GM12878 (cell line): ENCODE results near the gene PPIL6. TPM values are rescaled to one million over a fixed set of nuclear protein-coding genes. Genes with fewer than 3 reads are reported as not detected.

Experiments
- ATAC-seq: fragments of 200-7000 bp; cut with Tn5 transposase; 3 replicates; pipeline ENCODE4 v1.9.1; 2020; ENCODE audit warnings: mild to moderate bottlenecking, moderate library complexity
- BruUV-seq: library from RNA; stranded (reverse); fragments of 400-500 nt; replicated peaks from 2 replicates; lab custom pipeline; 2021; lab: Mats Ljungman, UMichigan
- CTCF ChIA-PET: fragments of 300-600 bp; sonication (Branson Sonifier 250); formaldehyde crosslinking; extraction: SDS; loops from one replicate; lab custom pipeline; 2021; ENCODE audit warnings: inconsistent platforms; lab: Yijun Ruan, JAX
- POLR2A ChIA-PET: fragments of 350-600 bp; formaldehyde crosslinking; extraction: SDS; loops from one replicate; lab custom pipeline; 2021; ENCODE audit warnings: inconsistent platforms; lab: Charles Lee
- RAD21 ChIA-PET: fragments of 300-600 bp; sonication (Branson Sonifier 250); formaldehyde crosslinking; loops from one replicate; lab custom pipeline; 2023; ENCODE audit warnings: antibody characterized with exemption; ENCODE audit not compliant: unreplicated experiment; lab: Charles Lee
- SMC1A ChIA-PET: fragments of 300-600 bp; sonication (Branson Sonifier 250); formaldehyde crosslinking; loops from one replicate; lab custom pipeline; 2023; ENCODE audit not compliant: unreplicated experiment, uncharacterized antibody; lab: Charles Lee
- DNase-seq: peaks from one replicate; pipeline ENCODE4 v3.0.0-alpha.2; 2011; ENCODE audit warnings: low read depth, low spot score
- FAIRE-seq: peaks from 3 replicates; lab custom pipeline; 2011; peaks lifted over from hg19 to GRCh38; lab: Jason Lieb, UNC
- H2AFZ ChIP-seq: 2 replicates; pipeline ENCODE4 v1.6.0; 2011; ENCODE audit warnings: low read depth, low read length, control low read depth; ENCODE audit not compliant: control insufficient read depth
- H3K27ac ChIP-seq: 2 replicates; pipeline ENCODE4 v1.5.1; 2011; ENCODE audit warnings: control low read depth; ENCODE audit not compliant: control insufficient read depth, insufficient read depth
- H3K27me3 ChIP-seq, 2 experiments: replicated peaks in 1 of 2; 2 replicates each; pipeline versions ENCODE4 v1.6.0 to v1.6.1; 2011; ENCODE audit warnings: low read length in 1 of 2; ENCODE audit not compliant: control insufficient read depth in 2 of 2, insufficient read depth in 2 of 2
- H3K36me3 ChIP-seq, 2 experiments: 2 replicates each; pipeline ENCODE4 v1.5.1; 2011; ENCODE audit warnings: low read length in 1 of 2; ENCODE audit not compliant: control insufficient read depth in 2 of 2, insufficient read depth in 2 of 2
- H3K4me1 ChIP-seq: 2 replicates; pipeline ENCODE4 v1.6.1; 2011; ENCODE audit warnings: mild to moderate bottlenecking, low read length, moderate library complexity, mixed read lengths; ENCODE audit not compliant: control insufficient read depth, insufficient read depth
- H3K4me2 ChIP-seq: 2 replicates; pipeline ENCODE4 v1.6.0; 2011; ENCODE audit warnings: control low read depth; ENCODE audit not compliant: control insufficient read depth, insufficient read depth
- H3K4me3 ChIP-seq: fragments of 200-600 bp; sonication (generic); 2 replicates; pipeline ENCODE4 v1.5.1; 2016
- H3K79me2 ChIP-seq: 2 replicates; pipeline ENCODE4 v1.6.0; 2011; ENCODE audit warnings: low read length; ENCODE audit not compliant: control insufficient read depth, insufficient read depth
- H3K9ac ChIP-seq: 2 replicates; pipeline ENCODE4 v1.8.0; 2011; ENCODE audit warnings: low read length, control low read depth, mixed read lengths; ENCODE audit not compliant: control insufficient read depth, insufficient read depth
- H3K9me3 ChIP-seq: replicated peaks from 3 replicates; pipeline ENCODE4 v1.5.1; 2011; ENCODE audit warnings: mild to moderate bottlenecking, low read length; ENCODE audit not compliant: control insufficient read depth, insufficient read depth
- H4K20me1 ChIP-seq: 2 replicates; pipeline ENCODE4 v1.6.0; 2011; ENCODE audit not compliant: control insufficient read depth, insufficient read depth
- FOXK2 ChIP-seq: fragments of 450-650 bp; IDR thresholded peaks from 2 replicates; pipeline ENCODE4 v1.6.1; 2017; ENCODE audit warnings: mild to moderate bottlenecking, moderate library complexity
- MEF2A ChIP-seq: IDR thresholded peaks from 2 replicates; pipeline ENCODE4 v1.6.1; 2011; ENCODE audit warnings: low read depth, mild to moderate bottlenecking, low read length, moderate library complexity; ENCODE audit not compliant: insufficient read depth
- MTA3 ChIP-seq: IDR thresholded peaks from 2 replicates; pipeline ENCODE4 v1.6.1; 2012; ENCODE audit warnings: low read length, inconsistent platforms, borderline replicate concordance
- NFYB ChIP-seq: IDR thresholded peaks from 2 replicates; pipeline ENCODE4 v1.6.1; 2011; ENCODE audit warnings: low read depth, mild to moderate bottlenecking, low read length, improper control_type of control experiment, moderate library complexity; ENCODE audit not compliant: insufficient read depth
- TARDBP ChIP-seq: IDR thresholded peaks from 2 replicates; pipeline ENCODE4 v1.6.1; 2016; ENCODE audit warnings: borderline replicate concordance
- TBL1XR1 ChIP-seq: IDR thresholded peaks from 2 replicates; pipeline ENCODE4 v1.6.1; 2012; ENCODE audit warnings: low read depth, low read length, improper control_type of control experiment
- ZNF384 ChIP-seq: IDR thresholded peaks from 2 replicates; pipeline ENCODE4 v1.6.1; 2012; ENCODE audit warnings: low read depth, mild to moderate bottlenecking, low read length, improper control_type of control experiment, borderline replicate concordance
- ZNF622 ChIP-seq: fragments of 450-650 bp; IDR thresholded peaks from 2 replicates; pipeline ENCODE4 v1.6.1; 2017; ENCODE audit warnings: mild to moderate bottlenecking, inconsistent platforms
- WGBS: methylation state at CpG from one replicate; pipeline ENCODE4 v1.1.6; 2016; ENCODE audit warnings: low lambda C conversion rate; ENCODE audit not compliant: insufficient replicate concordance, insufficient coverage; ENCODE audit errors: missing lambda C conversion rate; 5-methylcytosine and 5-hydroxymethylcytosine counted together
- in situ Hi-C: fragments of 300-500 bp; cut with MboI; formaldehyde crosslinking; loops from 9 replicates; pipeline ENCODE4 v1.14.3; 2018; ENCODE audit warnings: mixed read lengths
- intact Hi-C: fragments of 100-400 bp; cut with micrococcal nuclease; formaldehyde crosslinking; loops from one replicate; pipeline ENCODE4 v1.14.2; 2022; ENCODE audit not compliant: unreplicated experiment
- polyA plus RNA-seq, 11 experiments: library from polyadenylated mRNA; depleted of rRNA in 4 of 11; unstranded in 6 of 11; stranded (reverse) in 5 of 11; fragments of >200 nt; fragmentation: Nextera tagmentation in 4 of 11; fragmentation: Illumina TruSeq in 1 of 11; extraction: Ambion mirVana in 4 of 11; extraction: Trizol in 1 of 11; gene quantifications; 1 replicate in 1 of 11; 2 replicates in 10 of 11; pipeline versions ENCODE4 v1.2.1 to v1.2.3, GENCODE V29; 2011 to 2016; ENCODE audit warnings: inconsistent platforms in 2 of 11, missing spikeins in 2 of 11, low read depth in 1 of 11
- total RNA-seq, 4 experiments: library from RNA; depleted of rRNA in 3 of 4; stranded (reverse); fragments of >200 nt in 3 of 4; fragmentation: Illumina TruSeq in 1 of 4; extraction: Trizol in 1 of 4; gene quantifications; 2 replicates each; pipeline versions ENCODE4 v1.2.1 to v1.2.3, GENCODE V29; 2013 to 2021
- TF ChIP-seq, protein P1 (sequence below): fragments of 450-650 bp; IDR thresholded peaks from 2 replicates; pipeline ENCODE4 v1.6.1; 2017; ENCODE audit warnings: mild to moderate bottlenecking, moderate library complexity
- TF ChIP-seq, protein P2 (sequence below): IDR thresholded peaks from 2 replicates; pipeline ENCODE4 v1.6.1; 2012; ENCODE audit warnings: low read depth, low read length, improper control_type of control experiment
- TF ChIP-seq, protein P3 (sequence below): fragments of 450-650 bp; IDR thresholded peaks from 2 replicates; pipeline ENCODE4 v1.6.1; 2018; ENCODE audit warnings: borderline replicate concordance, mild to moderate bottlenecking; ENCODE audit not compliant: partially characterized antibody
- TF ChIP-seq, protein P4 (sequence below): IDR thresholded peaks from 2 replicates; pipeline ENCODE4 v1.6.1; 2012; ENCODE audit warnings: low read depth, low read length, improper control_type of control experiment

PPIL6 gene
- total and polyA plus RNA-seq, 10 of the 15 experiments (the other 5 are each of a cell fraction or from before 2014, with no cell fraction given), result 0.01 to 0.26 (median 0.12) TPM; not detected in 5

DNA sequence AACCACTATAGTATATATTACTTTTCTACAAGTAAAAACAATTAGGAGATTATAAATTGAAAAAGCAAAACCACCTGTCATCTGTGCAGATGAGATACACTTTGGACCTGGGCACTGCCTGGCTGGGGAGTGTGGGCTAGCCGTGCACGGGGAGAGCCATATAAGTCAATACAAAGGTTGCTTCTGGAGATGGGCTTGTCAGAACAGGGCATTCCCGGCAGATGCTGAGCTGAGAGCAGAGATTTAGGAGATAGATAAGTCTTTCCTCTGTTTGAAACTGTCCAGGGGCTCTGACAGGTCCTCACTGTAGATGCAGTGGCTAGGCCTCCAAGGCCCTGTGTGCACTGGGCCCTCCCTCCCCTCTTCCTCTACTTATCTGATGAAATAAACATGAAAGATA is 92.6 kb downstream of the PPIL6 start (continued):
- TF ChIP-seq, protein P1, sequence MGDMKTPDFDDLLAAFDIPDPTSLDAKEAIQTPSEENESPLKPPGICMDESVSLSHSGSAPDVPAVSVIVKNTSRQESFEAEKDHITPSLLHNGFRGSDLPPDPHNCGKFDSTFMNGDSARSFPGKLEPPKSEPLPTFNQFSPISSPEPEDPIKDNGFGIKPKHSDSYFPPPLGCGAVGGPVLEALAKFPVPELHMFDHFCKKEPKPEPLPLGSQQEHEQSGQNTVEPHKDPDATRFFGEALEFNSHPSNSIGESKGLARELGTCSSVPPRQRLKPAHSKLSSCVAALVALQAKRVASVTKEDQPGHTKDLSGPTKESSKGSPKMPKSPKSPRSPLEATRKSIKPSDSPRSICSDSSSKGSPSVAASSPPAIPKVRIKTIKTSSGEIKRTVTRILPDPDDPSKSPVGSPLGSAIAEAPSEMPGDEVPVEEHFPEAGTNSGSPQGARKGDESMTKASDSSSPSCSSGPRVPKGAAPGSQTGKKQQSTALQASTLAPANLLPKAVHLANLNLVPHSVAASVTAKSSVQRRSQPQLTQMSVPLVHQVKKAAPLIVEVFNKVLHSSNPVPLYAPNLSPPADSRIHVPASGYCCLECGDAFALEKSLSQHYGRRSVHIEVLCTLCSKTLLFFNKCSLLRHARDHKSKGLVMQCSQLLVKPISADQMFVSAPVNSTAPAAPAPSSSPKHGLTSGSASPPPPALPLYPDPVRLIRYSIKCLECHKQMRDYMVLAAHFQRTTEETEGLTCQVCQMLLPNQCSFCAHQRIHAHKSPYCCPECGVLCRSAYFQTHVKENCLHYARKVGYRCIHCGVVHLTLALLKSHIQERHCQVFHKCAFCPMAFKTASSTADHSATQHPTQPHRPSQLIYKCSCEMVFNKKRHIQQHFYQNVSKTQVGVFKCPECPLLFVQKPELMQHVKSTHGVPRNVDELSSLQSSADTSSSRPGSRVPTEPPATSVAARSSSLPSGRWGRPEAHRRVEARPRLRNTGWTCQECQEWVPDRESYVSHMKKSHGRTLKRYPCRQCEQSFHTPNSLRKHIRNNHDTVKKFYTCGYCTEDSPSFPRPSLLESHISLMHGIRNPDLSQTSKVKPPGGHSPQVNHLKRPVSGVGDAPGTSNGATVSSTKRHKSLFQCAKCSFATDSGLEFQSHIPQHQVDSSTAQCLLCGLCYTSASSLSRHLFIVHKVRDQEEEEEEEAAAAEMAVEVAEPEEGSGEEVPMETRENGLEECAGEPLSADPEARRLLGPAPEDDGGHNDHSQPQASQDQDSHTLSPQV, result no peak
- TF ChIP-seq, all 136 proteins: peak for 0

DNA sequence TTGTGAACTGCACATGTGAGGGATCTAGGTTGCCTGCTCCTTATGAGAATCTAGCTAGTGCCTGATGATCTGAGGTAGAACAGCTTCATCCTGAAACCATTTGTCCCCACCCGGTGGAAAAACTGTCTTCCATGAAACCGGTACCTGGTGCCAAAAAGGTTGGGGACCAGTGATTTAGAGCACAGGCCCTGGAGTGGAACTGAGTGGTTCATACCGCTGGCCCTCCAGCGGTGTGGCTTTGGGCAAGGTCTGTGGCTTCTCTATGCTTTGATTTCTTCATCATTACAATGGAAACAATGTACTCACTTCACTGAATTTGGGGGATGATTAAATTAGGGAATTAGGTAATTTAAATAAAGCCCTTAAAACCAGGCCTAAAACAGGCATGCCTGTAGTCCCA is 94.4 kb downstream of the PPIL6 start:
- ATAC-seq (no peak), FAIRE-seq (no peak), DNase-seq (no peak)
- H3K4me1 ChIP-seq, result no peaks in the 10 kb centered on the region
- in situ Hi-C loops, result no loop called here
- no TSS peak for BruUV-seq
- no peaks in the 10 kb centered on the region for H3K79me2 ChIP-seq
- 69% methylated on average over 4 of the region's 4 CpGs for WGBS
- no peak overlapping the region for H3K9ac ChIP-seq
- no peak overlapping the region for H3K4me2 ChIP-seq
- no peaks in the 10 kb centered on the region for H3K9me3 ChIP-seq
- H3K4me3 ChIP-seq, result no peak overlapping the region
- H3K27me3 ChIP-seq, result no peaks in the 10 kb centered on the region
- no peak overlapping the region for H2AFZ ChIP-seq
- ChIA-PET SMC1A (no interaction called here), RAD21 (no interaction called here), CTCF (interaction anchor here (0.5 to 1.5 kb wide), 2 partner anchors 21 to 87 kb away, joined by 4 read pairs; no protein-coding TSS in a partner anchor), POLR2A (no interaction called here)
- no peak overlapping the region for H3K27ac ChIP-seq
- H3K36me3 ChIP-seq, result no peaks in the 10 kb centered on the region
- no peaks in the 10 kb centered on the region for H4K20me1 ChIP-seq
- intact Hi-C loops, result no loop called here
- TF ChIP-seq NFYB (no peak), TARDBP (no peak), MEF2A (no peak), ZNF622 (no peak), TBL1XR1 (no peak), ZNF384 (no peak), MTA3 (no peak), FOXK2 (no peak)
- TF ChIP-seq, protein P2, sequence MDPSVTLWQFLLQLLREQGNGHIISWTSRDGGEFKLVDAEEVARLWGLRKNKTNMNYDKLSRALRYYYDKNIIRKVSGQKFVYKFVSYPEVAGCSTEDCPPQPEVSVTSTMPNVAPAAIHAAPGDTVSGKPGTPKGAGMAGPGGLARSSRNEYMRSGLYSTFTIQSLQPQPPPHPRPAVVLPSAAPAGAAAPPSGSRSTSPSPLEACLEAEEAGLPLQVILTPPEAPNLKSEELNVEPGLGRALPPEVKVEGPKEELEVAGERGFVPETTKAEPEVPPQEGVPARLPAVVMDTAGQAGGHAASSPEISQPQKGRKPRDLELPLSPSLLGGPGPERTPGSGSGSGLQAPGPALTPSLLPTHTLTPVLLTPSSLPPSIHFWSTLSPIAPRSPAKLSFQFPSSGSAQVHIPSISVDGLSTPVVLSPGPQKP, result no peak
- TF ChIP-seq, protein P3, sequence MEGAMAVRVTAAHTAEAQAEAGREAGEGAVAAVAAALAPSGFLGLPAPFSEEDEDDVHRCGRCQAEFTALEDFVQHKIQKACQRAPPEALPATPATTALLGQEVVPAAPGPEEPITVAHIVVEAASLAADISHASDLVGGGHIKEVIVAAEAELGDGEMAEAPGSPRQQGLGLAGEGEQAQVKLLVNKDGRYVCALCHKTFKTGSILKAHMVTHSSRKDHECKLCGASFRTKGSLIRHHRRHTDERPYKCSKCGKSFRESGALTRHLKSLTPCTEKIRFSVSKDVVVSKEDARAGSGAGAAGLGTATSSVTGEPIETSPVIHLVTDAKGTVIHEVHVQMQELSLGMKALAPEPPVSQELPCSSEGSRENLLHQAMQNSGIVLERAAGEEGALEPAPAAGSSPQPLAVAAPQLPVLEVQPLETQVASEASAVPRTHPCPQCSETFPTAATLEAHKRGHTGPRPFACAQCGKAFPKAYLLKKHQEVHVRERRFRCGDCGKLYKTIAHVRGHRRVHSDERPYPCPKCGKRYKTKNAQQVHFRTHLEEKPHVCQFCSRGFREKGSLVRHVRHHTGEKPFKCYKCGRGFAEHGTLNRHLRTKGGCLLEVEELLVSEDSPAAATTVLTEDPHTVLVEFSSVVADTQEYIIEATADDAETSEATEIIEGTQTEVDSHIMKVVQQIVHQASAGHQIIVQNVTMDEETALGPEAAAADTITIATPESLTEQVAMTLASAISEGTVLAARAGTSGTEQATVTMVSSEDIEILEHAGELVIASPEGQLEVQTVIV, result no peak
- TF ChIP-seq, protein P4, sequence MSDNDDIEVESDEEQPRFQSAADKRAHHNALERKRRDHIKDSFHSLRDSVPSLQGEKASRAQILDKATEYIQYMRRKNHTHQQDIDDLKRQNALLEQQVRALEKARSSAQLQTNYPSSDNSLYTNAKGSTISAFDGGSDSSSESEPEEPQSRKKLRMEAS, result no peak
